H1 (cell line): ENCODE data around the gene MSH4. TPM values are rescaled to one million over a fixed set of nuclear protein-coding genes. Genes with fewer than 3 reads are reported as not detected.

Source experiments
- CTCF ChIA-PET: fragments of 300-600 bp; sonication (Branson Sonifier 250); formaldehyde crosslinking; loops from one replicate; lab custom pipeline; 2021; ENCODE audit not compliant: partially characterized antibody; lab: Charles Lee
- POLR2A ChIA-PET: fragments of 300-600 bp; sonication (Branson Sonifier 250); formaldehyde crosslinking; loops from one replicate; lab custom pipeline; 2021; ENCODE audit warnings: inconsistent platforms; ENCODE audit not compliant: partially characterized antibody; lab: Charles Lee
- DNase-seq, 2 experiments: peaks; one replicate each; pipeline versions ENCODE4 v3.0.0 to v3.0.0-alpha.2; 2010 to 2022; ENCODE audit warnings: low spot score in 2 of 2, low read depth in 1 of 2, mixed read lengths in 1 of 2
- FAIRE-seq: peaks from 2 replicates; lab custom pipeline; 2011; peaks lifted over from hg19 to GRCh38; lab: Jason Lieb, UNC
- H2AFZ ChIP-seq: 2 replicates; pipeline ENCODE4 v1.8.1; 2012; ENCODE audit warnings: low read length, inconsistent platforms
- H2AK5ac ChIP-seq: 2 replicates; pipeline ENCODE4 v1.6.1; 2013; ENCODE audit warnings: low read depth, low read length
- H2BK120ac ChIP-seq: replicated peaks from 2 replicates; pipeline ENCODE3; 2013; ENCODE audit warnings: low read depth, low read length, inconsistent platforms
- H2BK12ac ChIP-seq: 2 replicates; pipeline ENCODE4 v1.6.1; 2013; ENCODE audit warnings: low read depth, low read length
- H2BK15ac ChIP-seq: 2 replicates; pipeline ENCODE4 v1.6.1; 2013; ENCODE audit warnings: low read length
- H2BK20ac ChIP-seq: 2 replicates; pipeline ENCODE4 v1.6.1; 2013; ENCODE audit warnings: low read length
- H2BK5ac ChIP-seq: 2 replicates; pipeline ENCODE4 v1.6.1; 2013; ENCODE audit warnings: low read depth, low read length
- H3K14ac ChIP-seq: 2 replicates; pipeline ENCODE4 v1.6.1; 2013; ENCODE audit warnings: inconsistent platforms; ENCODE audit not compliant: insufficient read length
- H3K18ac ChIP-seq: 2 replicates; pipeline ENCODE4 v1.6.1; 2013; ENCODE audit warnings: low read length; ENCODE audit errors: extremely low read depth
- H3K23ac ChIP-seq: 2 replicates; pipeline ENCODE4 v1.6.1; 2013; ENCODE audit warnings: inconsistent platforms; ENCODE audit not compliant: insufficient read length
- H3K23me2 ChIP-seq: 2 replicates; pipeline ENCODE4 v1.6.1; 2013; ENCODE audit warnings: low read depth, low read length
- H3K27ac ChIP-seq: 2 replicates; pipeline ENCODE4 v1.6.1; 2011; ENCODE audit warnings: low read depth, low read length, inconsistent platforms
- H3K27me3 ChIP-seq, 4 experiments: replicated peaks in 1 of 4; 1 replicate in 1 of 4; 2 replicates in 3 of 4; pipeline versions ENCODE4 v1.6.1 to v1.8.1; 2011 to 2013; ENCODE audit warnings: low read length in 3 of 4, mild to moderate bottlenecking in 3 of 4, inconsistent platforms in 2 of 4, mixed read lengths in 2 of 4, moderate library complexity in 1 of 4; ENCODE audit not compliant: control insufficient read depth in 3 of 4, insufficient read depth in 3 of 4; ENCODE audit errors: extremely low read depth in 1 of 4
- H3K36me3 ChIP-seq, 4 experiments: 2 replicates each; pipeline versions ENCODE4 v1.6.1 to v1.8.1; 2011 to 2013; ENCODE audit warnings: mild to moderate bottlenecking in 4 of 4, low read length in 3 of 4, moderate library complexity in 2 of 4, control low read depth in 1 of 4, inconsistent platforms in 1 of 4; ENCODE audit not compliant: insufficient read depth in 4 of 4, control insufficient read depth in 2 of 4
- H3K4ac ChIP-seq: replicated peaks from 2 replicates; pipeline ENCODE3; 2013; ENCODE audit warnings: low read length, low read depth, mixed read lengths, inconsistent platforms; ENCODE audit not compliant: insufficient read length
- H3K4me1 ChIP-seq, 4 experiments: replicated peaks in 1 of 4; 1 replicate in 1 of 4; 2 replicates in 3 of 4; pipeline versions ENCODE4 v1.6.1 to v1.8.1; 2011 to 2013; ENCODE audit warnings: low read length in 3 of 4, inconsistent platforms in 2 of 4, mixed read lengths in 1 of 4; ENCODE audit not compliant: insufficient read depth in 4 of 4, control insufficient read depth in 3 of 4
- H3K4me2 ChIP-seq, 2 experiments: 2 replicates each; pipeline versions ENCODE4 v1.6.1 to v1.8.1; 2011 to 2013; ENCODE audit warnings: low read depth in 2 of 2, low read length in 2 of 2, control low read depth in 1 of 2, inconsistent platforms in 1 of 2, mild to moderate bottlenecking in 1 of 2; ENCODE audit not compliant: insufficient read depth in 1 of 2
- H3K4me3 ChIP-seq, 4 experiments: fragments of 200-600, 300-600 bp in 1 of 4; sonication (generic), shearing (Covaris generic), sonication (Bioruptor Twin) in 1 of 4; 2 replicates each; pipeline versions ENCODE4 v1.5.1 to v1.8.1; 2011 to 2016; ENCODE audit warnings: low read length in 4 of 4, low read depth in 3 of 4, control low read depth in 2 of 4, inconsistent platforms in 2 of 4, mild to moderate bottlenecking in 2 of 4, mixed read lengths in 1 of 4, moderate library complexity in 1 of 4; ENCODE audit not compliant: insufficient read depth in 2 of 4; ENCODE audit errors: extremely low read depth in 1 of 4
- H3K56ac ChIP-seq: replicated peaks from 2 replicates; pipeline ENCODE3; 2013; ENCODE audit warnings: low read depth, mild to moderate bottlenecking, mixed read lengths, low read length, inconsistent platforms; ENCODE audit not compliant: insufficient read length
- H3K79me1 ChIP-seq: 2 replicates; pipeline ENCODE4 v1.6.1; 2013; ENCODE audit warnings: low read depth, low read length, control low read depth
- H3K79me2 ChIP-seq, 2 experiments: 2 replicates each; pipeline versions ENCODE4 v1.6.1 to v1.8.1; 2012 to 2013; ENCODE audit warnings: low read length in 2 of 2, mild to moderate bottlenecking in 2 of 2, inconsistent platforms in 1 of 2; ENCODE audit not compliant: insufficient read depth in 2 of 2, control insufficient read depth in 1 of 2
- H3K9ac ChIP-seq, 4 experiments: replicated peaks in 1 of 4; 1 replicate in 1 of 4; 2 replicates in 3 of 4; pipeline versions ENCODE4 v1.6.1 to v1.8.1; 2011 to 2013; ENCODE audit warnings: low read depth in 3 of 4, low read length in 3 of 4, control low read depth in 2 of 4, mild to moderate bottlenecking in 2 of 4, moderate library complexity in 2 of 4, inconsistent platforms in 1 of 4; ENCODE audit errors: extremely low read depth in 1 of 4
- H3K9me3 ChIP-seq, 2 experiments: 2 replicates each; pipeline versions ENCODE4 v1.6.1 to v1.8.1; 2012 to 2013; ENCODE audit warnings: mild to moderate bottlenecking in 2 of 2, moderate library complexity in 2 of 2, control low read depth in 1 of 2, inconsistent platforms in 1 of 2, low read depth in 1 of 2, low read length in 1 of 2, mixed read lengths in 1 of 2; ENCODE audit not compliant: insufficient read depth in 2 of 2
- H4K20me1 ChIP-seq, 2 experiments: replicated peaks in 1 of 2; 2 replicates each; pipeline versions ENCODE3 to v1.8.1; 2011 to 2013; ENCODE audit warnings: inconsistent platforms in 2 of 2, low read length in 2 of 2, mild to moderate bottlenecking in 1 of 2; ENCODE audit not compliant: insufficient read depth in 2 of 2, control insufficient read depth in 1 of 2
- H4K5ac ChIP-seq: 2 replicates; pipeline ENCODE4 v1.6.1; 2013; ENCODE audit warnings: low read length, low read depth, mixed read lengths, inconsistent platforms; ENCODE audit not compliant: insufficient read length
- H4K8ac ChIP-seq: 2 replicates; pipeline ENCODE4 v1.8.0; 2013; ENCODE audit warnings: mild to moderate bottlenecking, moderate library complexity, low read length, inconsistent platforms; ENCODE audit not compliant: insufficient read depth; ENCODE audit errors: extremely low read depth
- H4K91ac ChIP-seq: replicated peaks from 2 replicates; pipeline ENCODE3; 2013; ENCODE audit warnings: low read length, mixed read lengths, inconsistent platforms; ENCODE audit not compliant: insufficient read length
- EP300 ChIP-seq, 2 experiments: IDR thresholded peaks; 1 replicate in 1 of 2; 2 replicates in 1 of 2; pipeline ENCODE4 v1.6.1; 2011 to 2012; ENCODE audit warnings: low read depth in 2 of 2, low read length in 2 of 2, mild to moderate bottlenecking in 2 of 2, borderline replicate concordance in 1 of 2, inconsistent platforms in 1 of 2, moderate library complexity in 1 of 2
- JUN ChIP-seq: IDR thresholded peaks from 2 replicates; pipeline ENCODE4 v1.6.1; 2011; ENCODE audit warnings: low read depth, mild to moderate bottlenecking, improper control_type of control experiment, low read length
- MAFK ChIP-seq: IDR thresholded peaks from 2 replicates; pipeline ENCODE4 v1.6.1; 2012; ENCODE audit warnings: low read depth, mild to moderate bottlenecking, improper control_type of control experiment, low read length
- polyA plus RNA-seq, 7 experiments: library from polyadenylated mRNA; depleted of rRNA in 3 of 7; stranded (reverse) in 5 of 7; unstranded in 2 of 7; fragments of >200 nt in 5 of 7; fragments of 200-250 nt in 2 of 7; gene quantifications; 1 replicate in 5 of 7; 2 replicates in 1 of 7; 4 replicates in 1 of 7; pipeline versions ENCODE4 v1.2.1 to v1.2.3, GENCODE V29; 2011 to 2013; ENCODE audit warnings: missing spikeins in 2 of 7, mixed read lengths in 2 of 7
- small RNA-seq: library from polyadenylated mRNA; stranded (forward); fragments of <200 nt; extraction: miRNeasy Mini kit (QIAGEN cat#:217004); gene quantifications from one replicate; pipeline ENCODE3, GENCODE V24; 2013; ENCODE audit not compliant: insufficient read depth
- total RNA-seq: library from RNA; stranded (reverse); fragmentation: NEBNext Ultra II Directional; extraction: Animal tissue kit (Norgen Biotek cat#: 25700); gene quantifications from 2 replicates; pipeline ENCODE4 v1.2.1, GENCODE V29; 2021

Gene MSH4
- total and polyA plus RNA-seq, 2 of the 8 experiments (the other 6 are each of a cell fraction or from before 2014, with no cell fraction given): 0.03 to 0.22 TPM

DNA sequence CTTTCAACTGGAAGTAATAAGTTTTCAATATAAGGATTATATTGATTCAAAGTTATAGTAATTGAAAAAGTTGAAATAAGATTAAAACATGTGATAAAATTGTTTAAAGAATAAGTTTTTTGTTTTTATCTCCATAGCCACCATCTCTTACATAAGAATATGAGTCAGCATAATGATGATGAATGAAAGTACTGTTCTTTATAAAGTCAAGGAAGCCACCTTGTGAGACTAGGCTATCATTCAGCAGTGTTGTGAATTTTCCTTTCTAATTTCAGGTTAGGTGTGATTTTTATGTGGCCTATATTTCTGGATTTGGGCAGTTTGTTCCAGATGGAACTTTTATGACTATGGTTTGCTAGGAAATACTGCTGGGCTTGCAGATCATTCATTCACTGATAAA lies 157.9 kb downstream of the MSH4 start:
- Histone ChIP-seq H3K27me3 (no peaks in the 10 kb centered on the region), H2BK120ac (no peak overlapping the region), H4K5ac (no peak overlapping the region), H3K4me2 (no peak overlapping the region), H3K4me1 (no peaks in the 10 kb centered on the region), H3K4me3 (no peak overlapping the region), H4K8ac (no peak overlapping the region), H3K23ac (no peak overlapping the region), H2AK5ac (no peak overlapping the region), H2BK5ac (no peak overlapping the region), H3K9me3 (no peaks in the 10 kb centered on the region), H2AFZ (no peak overlapping the region), H3K18ac (no peak overlapping the region), H3K27ac (no peak overlapping the region), H3K56ac (no peak overlapping the region), H2BK20ac (no peak overlapping the region), H3K36me3 (no peaks in the 10 kb centered on the region), H3K79me1 (no peaks in the 10 kb centered on the region), H3K79me2 (no peaks in the 10 kb centered on the region), H3K4ac (no peak overlapping the region), H4K91ac (no peak overlapping the region), H2BK12ac (no peak overlapping the region), H4K20me1 (no peaks in the 10 kb centered on the region), H2BK15ac (no peak overlapping the region), H3K14ac (no peak overlapping the region), H3K23me2 (no peaks in the 10 kb centered on the region), H3K9ac (no peak overlapping the region)
- no peak for FAIRE-seq
- ChIA-PET POLR2A (no interaction called here), CTCF (no interaction called here)
- TF ChIP-seq EP300 (IDR thresholded peaks at IDR 0.05; ENCODE audit: borderline replicate concordance in 1 of 2, low read depth in 2 of 2, low read length in 2 of 2) (no peak), JUN (no peak), MAFK (peak; percentile 13; the same call in 1 of the 2 replicates)
- DNase-seq: no peak

Small RNAs within 50 kb of the gene (small RNA-seq; reads per million reads assigned to genes)
- gene SNORD45A: not detected
- gene SNORD45B: not detected
- not detected for gene SNORD45C

Other genes starting within 250 kb of the MSH4 start
- gene SLC44A5, start 185.8 kb upstream of the MSH4 start, total RNA-seq: 2.7 and 3.3 TPM in 2 replicates
- gene SLC44A5, start 185.8 kb upstream of the MSH4 start, polyA plus RNA-seq (2011; rRNA removed): 1.4 and 1.8 TPM in 2 replicates
- gene ACADM, start 72.2 kb upstream of the MSH4 start, total RNA-seq: 40.0 and 41.7 TPM in 2 replicates
- gene ACADM, start 72.2 kb upstream of the MSH4 start, polyA plus RNA-seq (2011; rRNA removed): 10.3 and 14.3 TPM in 2 replicates
- gene RABGGTB, start 10.6 kb upstream of the MSH4 start, total RNA-seq: 117 and 124 TPM in 2 replicates
- gene RABGGTB, start 10.6 kb upstream of the MSH4 start, polyA plus RNA-seq (2011; rRNA removed): 46.3 and 70.7 TPM in 2 replicates
- not detected in 2 replicates for gene ASB17, start 135.5 kb downstream of the MSH4 start, total RNA-seq
- gene ASB17, start 135.5 kb downstream of the MSH4 start, polyA plus RNA-seq (2011; rRNA removed): not detected in 2 replicates